Stimulated activated CD8-positive, alpha-beta memory T cell treated with anti-CD3 and anti-CD28 coated beads, Interleukin-4, amount 100 ng/mL, for 1 hour (primary cell): Measurements from ENCODE around the gene AP1B1.

Experiments
- DNase-seq, 2 donors: peaks; one replicate each; pipeline ENCODE4 v3.0.0-alpha.2; 2020; ENCODE audit warnings: low read depth in 2 of 2, low spot score in 1 of 2

AP1B1 gene

DNA sequence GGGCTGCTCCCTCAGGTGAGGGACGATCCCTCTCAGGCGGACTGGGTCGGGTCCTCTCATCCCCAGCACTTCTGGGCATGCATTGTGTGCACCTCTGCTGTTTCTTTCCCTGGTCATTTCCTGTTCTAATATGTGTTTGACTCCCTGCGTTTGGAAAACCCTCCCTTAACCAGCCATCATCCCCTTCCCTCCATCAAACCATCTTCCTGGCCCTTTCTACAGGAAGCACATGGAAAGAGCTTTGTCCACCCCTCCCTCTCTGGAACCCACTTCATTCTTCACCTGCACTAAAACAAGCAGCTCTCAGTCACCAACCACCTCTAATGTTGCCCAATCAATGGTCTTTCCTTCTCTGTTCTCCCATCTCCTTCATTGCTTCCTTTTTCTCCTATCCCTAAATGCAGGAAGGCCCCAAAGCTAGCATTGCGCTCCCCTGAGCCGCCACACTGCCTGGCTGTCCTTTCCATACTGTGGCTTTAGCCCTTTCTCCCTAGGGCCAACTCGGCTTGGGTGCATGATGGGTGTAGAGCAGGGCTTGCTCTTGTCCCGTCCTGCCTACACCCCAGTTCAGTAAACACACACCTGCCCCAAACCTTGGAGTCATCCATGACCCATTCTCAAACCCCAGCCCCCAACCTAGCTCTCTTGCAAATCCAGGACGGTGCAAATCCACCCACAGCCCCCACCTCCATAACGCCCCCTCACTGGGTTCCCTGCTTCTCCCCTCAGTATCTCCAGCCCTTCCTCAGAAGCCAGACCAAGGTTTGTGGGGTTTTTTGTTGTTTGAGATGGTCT, 87.4 kb downstream of the AP1B1 start:
- DNase-seq = no peak

DNA sequence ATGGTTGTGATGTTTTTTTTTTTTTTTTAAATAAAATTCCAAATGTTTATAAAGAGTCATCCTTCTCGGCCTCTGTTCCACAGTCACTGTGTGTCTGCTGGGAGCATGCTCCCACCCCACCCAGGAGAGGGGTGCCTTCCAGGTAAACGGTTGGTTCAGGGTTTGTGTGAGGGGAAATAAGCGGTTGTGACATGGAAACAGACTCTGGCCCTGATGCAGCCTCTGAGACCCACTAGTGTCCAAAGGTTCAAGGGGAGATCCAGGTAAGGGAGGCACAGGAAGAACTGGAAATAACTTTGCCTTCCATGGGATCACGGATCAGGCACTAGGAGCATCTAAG, 87.9 kb downstream of the AP1B1 start:
- no peak for DNase-seq

DNA sequence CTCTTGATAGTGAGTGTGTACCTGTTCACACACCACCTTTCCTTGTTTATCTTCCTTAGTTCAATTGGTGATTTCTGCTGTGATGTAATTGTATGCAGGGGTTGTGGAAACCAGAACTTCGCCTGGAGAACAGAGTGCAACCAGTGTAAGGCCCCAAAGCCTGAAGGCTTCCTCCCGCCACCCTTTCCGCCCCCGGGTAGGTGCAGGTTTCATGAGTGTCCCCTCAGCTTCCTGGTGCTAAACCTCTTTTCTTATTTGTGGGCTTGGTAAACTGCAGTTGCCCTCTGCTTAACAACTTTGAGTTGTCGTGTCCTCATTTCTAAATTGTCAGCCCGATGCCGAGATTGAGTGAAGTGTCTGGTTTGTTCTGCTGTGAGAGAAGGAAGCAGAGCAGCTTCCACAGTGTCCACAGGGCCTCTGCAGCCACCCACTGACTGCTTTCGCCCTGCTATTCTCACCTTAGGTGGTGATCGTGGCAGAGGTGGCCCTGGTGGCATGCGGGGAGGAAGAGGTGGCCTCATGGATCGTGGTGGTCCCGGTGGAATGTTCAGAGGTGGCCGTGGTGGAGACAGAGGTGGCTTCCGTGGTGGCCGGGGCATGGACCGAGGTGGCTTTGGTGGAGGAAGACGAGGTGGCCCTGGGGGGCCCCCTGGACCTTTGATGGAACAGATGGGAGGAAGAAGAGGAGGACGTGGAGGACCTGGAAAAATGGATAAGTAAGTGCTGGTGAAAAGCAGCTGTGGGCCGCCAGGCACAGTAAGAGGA, 89.1 kb downstream of the AP1B1 start:
- no peak for DNase-seq

DNA sequence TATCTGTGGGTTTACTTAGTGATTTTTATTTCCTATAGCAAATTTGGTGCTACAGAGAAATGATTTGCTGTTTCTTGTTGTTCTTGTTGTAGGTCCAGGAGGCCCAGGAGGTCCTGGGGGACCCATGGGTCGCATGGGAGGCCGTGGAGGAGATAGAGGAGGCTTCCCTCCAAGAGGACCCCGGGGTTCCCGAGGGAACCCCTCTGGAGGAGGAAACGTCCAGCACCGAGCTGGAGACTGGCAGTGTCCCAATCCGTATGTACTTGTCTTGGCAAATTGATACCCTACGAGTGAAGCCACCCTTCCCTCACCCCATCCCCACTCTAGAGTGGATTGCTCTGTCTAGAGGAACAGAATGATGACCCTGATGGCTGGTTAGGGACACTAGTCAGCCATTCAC, 89.7 kb downstream of the AP1B1 start:
- DNase-seq = no peak

DNA sequence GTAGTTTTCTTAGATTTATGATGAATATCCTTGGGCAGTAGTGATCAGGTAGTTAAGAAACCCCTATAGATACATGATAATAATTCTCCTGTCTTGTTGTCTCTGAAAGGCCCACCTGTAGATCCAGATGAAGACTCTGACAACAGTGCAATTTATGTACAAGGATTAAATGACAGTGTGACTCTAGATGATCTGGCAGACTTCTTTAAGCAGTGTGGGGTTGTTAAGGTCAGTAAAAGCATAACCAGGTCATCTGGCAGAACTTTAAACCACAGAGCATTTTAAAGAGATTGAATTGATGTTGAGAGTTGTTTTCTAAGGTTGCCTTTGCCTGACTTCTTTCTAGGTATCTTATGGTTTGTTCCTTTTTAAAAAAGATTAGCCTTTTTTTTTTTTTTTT, 96.0 kb downstream of the AP1B1 start:
- DNase-seq = no peak

DNA sequence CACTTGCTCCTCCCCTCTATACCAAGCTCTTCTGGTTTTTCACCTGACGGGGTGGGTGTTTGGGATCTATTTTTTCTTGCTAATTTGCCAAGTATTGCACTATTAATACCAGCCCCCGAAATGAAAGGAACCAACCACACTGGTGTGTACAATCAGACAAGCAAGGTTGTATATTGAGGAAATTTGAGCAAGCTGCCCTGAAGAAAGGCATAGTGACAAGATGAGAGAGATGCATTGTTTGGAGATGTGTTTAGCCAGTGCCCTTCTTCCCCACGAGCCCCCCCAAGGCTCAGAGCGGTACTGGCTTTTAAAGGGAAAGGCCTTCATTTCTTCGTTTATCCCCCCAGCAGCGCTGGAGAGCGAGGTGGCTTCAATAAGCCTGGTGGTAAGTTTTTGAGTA, 97.2 kb downstream of the AP1B1 start:
- DNase-seq = no peak

DNA sequence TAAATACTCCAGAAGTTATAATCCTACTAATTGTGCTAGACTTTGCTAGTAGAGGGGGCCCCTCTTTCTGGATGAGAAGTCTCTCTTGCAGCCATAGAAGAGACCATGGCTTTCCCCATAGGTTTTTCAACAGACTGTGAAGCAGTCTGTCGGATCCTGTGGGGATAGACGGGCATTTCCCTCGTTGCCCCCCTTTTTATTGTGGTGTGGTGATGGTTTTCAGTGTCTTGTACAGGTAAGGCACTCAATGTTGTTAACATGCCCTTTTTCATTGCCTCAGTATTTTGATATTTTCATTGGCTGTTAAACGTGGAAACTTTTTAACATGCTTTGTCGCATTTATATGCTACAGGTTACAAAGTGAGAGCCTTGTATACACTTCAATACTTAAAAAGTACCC, 98.3 kb downstream of the AP1B1 start:
- no peak for DNase-seq

DNA sequence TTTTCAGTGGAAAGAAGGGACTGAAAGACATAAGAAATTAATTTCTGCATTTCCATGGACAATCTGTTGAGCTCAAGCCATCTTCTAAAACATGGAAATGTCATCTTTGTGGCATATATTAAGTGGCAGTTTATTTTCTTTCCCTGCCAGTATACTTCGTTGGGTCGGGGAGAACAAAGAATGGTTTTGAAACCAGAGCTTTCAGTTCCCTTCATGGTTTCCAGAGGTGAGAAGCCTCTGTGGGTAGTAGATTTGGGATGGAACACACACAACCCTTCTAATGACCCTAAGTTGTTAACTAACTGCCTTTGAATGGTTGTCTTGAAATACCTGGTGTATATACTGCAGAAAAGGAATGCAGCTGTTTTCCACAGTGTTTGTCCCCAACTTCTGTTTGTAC, 99.5 kb downstream of the AP1B1 start:
- no peak for DNase-seq

DNA sequence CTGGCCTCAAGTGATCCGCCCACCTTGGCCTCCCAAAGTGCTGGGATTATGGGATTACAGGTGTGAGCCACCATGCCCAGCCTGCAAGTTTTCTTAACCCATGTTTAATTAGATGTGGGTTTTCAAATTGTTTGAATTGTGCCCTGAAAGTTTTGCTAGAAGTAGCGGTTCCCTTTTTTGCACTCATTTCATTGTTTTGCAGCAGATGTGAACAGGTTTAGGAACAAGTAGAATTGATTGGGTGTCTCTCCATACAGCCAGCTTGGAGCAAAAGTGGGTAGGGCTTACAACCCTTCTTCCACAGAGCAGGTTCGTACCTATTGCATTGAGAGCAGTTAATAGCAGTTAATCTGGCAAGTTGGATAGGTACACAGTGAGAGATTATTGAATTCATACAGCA, 104.2 kb downstream of the AP1B1 start:
- DNase-seq = no peak

DNA sequence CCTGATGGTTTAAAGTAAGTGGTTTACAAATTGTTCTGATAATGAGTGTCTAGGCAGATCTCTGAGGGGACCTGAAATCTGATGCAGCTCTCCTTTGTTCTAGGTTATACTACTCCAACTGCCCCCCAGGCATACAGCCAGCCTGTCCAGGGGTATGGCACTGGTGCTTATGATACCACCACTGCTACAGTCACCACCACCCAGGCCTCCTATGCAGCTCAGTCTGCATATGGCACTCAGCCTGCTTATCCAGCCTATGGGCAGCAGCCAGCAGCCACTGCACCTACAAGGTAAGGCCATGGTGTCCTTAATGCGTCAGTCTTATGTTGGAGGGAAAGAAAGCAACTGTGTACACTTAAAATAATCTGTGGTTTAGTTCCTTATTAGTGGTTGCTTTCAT, 110.4 kb downstream of the AP1B1 start:
- DNase-seq = no peak
